DOHH2 (cell line): ENCODE data around the gene SLCO2A1.

ENCODE experiments used
- H3F3A ChIP-seq: fragments of 200-600 bp; sonication (generic), shearing (Covaris generic); 2 replicates; pipeline ENCODE4 v1.6.0; 2016; ENCODE audit warnings: antibody characterized with exemption, mild to moderate bottlenecking; ENCODE audit not compliant: control insufficient read depth, insufficient read depth
- H3K27ac ChIP-seq: fragments of 200-600 bp; sonication (generic); 2 replicates; pipeline ENCODE4 v1.5.1; 2014; ENCODE audit warnings: low read depth, mild to moderate bottlenecking, low read length, moderate library complexity
- H3K27me3 ChIP-seq: fragments of 200-600 bp; sonication (generic); 2 replicates; pipeline ENCODE4 v1.6.1; 2014; ENCODE audit warnings: mild to moderate bottlenecking, low read length, mixed read lengths; ENCODE audit not compliant: control insufficient read depth
- H3K36me3 ChIP-seq: fragments of 200-600 bp; sonication (generic); 2 replicates; pipeline ENCODE4 v1.6.1; 2014; ENCODE audit warnings: mild to moderate bottlenecking, low read length, moderate library complexity, mixed read lengths; ENCODE audit not compliant: control insufficient read depth
- H3K4me1 ChIP-seq: fragments of 200-600 bp; sonication (generic); 2 replicates; pipeline ENCODE4 v1.6.1; 2014; ENCODE audit warnings: mild to moderate bottlenecking, low read length, mixed read lengths; ENCODE audit not compliant: control insufficient read depth
- H3K4me2 ChIP-seq: fragments of 200-600 bp; sonication (generic); 2 replicates; pipeline ENCODE4 v1.6.0; 2014; ENCODE audit warnings: mild to moderate bottlenecking, low read length, moderate library complexity
- H3K4me3 ChIP-seq: fragments of 200-600 bp; sonication (generic); 2 replicates; pipeline ENCODE4 v1.5.1; 2014; ENCODE audit warnings: mild to moderate bottlenecking, low read length, mixed read lengths
- H3K79me2 ChIP-seq: fragments of 200-600 bp; sonication (generic); 2 replicates; pipeline ENCODE4 v1.6.1; 2014; ENCODE audit warnings: mild to moderate bottlenecking, low read length, mixed read lengths; ENCODE audit not compliant: control insufficient read depth
- H3K9me2 ChIP-seq: fragments of 200-600 bp; sonication (generic); replicated peaks from 2 replicates; pipeline ENCODE4 v1.6.1; 2014; ENCODE audit warnings: mild to moderate bottlenecking, low read length, mixed read lengths; ENCODE audit not compliant: control insufficient read depth
- H3K9me3 ChIP-seq: fragments of 200-600 bp; sonication (generic); 2 replicates; pipeline ENCODE4 v1.6.1; 2014; ENCODE audit warnings: antibody characterized with exemption, low read length, mixed read lengths; ENCODE audit not compliant: control insufficient read depth, insufficient read depth
- H4K20me1 ChIP-seq: fragments of 200-600 bp; sonication (generic); 2 replicates; pipeline ENCODE4 v1.6.0; 2014; ENCODE audit warnings: low read depth, mild to moderate bottlenecking, antibody characterized with exemption, low read length, moderate library complexity; ENCODE audit not compliant: control insufficient read depth, insufficient read depth
- EZH2phosphoT487 ChIP-seq: fragments of 200-600 bp; sonication (generic); IDR thresholded peaks from 2 replicates; pipeline ENCODE4 v1.6.1; 2017; ENCODE audit warnings: borderline replicate concordance, mild to moderate bottlenecking, antibody characterized with exemption, low read length, moderate library complexity, mixed read lengths
- TF ChIP-seq, protein P1 (sequence below): fragments of 200-600 bp; sonication (generic); IDR thresholded peaks from one replicate; pipeline ENCODE4 v1.5.1; 2014; ENCODE audit warnings: antibody characterized with exemption, mild to moderate bottlenecking, low read depth, low read length; ENCODE audit not compliant: poor library complexity, severe bottlenecking

The SLCO2A1 gene

DNA sequence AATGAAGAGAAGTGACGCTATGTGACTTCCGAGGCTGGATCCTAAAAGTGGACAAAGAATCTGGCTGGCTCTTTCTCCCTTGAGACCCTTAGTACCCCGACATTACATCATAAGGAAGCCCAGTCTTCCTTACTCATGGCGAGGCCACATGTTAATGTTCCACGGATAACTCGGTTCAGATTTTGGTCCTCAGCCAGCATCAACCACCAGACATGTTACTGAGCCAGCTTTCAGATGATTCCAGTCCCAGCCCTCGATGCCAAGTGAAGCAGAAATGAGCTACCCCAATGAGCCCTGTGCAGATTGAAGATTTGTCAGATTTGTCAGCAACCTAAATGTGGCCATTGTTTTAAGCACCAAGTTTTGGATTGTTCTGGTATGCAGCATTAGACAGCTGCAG lies 46.6 kb downstream of the SLCO2A1 start:
- H3K27ac ChIP-seq: no peak overlapping the region
- no peaks in the 10 kb centered on the region for H3F3A ChIP-seq
- TF ChIP-seq, protein P1, sequence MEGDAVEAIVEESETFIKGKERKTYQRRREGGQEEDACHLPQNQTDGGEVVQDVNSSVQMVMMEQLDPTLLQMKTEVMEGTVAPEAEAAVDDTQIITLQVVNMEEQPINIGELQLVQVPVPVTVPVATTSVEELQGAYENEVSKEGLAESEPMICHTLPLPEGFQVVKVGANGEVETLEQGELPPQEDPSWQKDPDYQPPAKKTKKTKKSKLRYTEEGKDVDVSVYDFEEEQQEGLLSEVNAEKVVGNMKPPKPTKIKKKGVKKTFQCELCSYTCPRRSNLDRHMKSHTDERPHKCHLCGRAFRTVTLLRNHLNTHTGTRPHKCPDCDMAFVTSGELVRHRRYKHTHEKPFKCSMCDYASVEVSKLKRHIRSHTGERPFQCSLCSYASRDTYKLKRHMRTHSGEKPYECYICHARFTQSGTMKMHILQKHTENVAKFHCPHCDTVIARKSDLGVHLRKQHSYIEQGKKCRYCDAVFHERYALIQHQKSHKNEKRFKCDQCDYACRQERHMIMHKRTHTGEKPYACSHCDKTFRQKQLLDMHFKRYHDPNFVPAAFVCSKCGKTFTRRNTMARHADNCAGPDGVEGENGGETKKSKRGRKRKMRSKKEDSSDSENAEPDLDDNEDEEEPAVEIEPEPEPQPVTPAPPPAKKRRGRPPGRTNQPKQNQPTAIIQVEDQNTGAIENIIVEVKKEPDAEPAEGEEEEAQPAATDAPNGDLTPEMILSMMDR: no peak
- no peaks in the 10 kb centered on the region for H3K79me2 ChIP-seq
- no peaks in the 10 kb centered on the region for H4K20me1 ChIP-seq
- no peaks in the 10 kb centered on the region for H3K27me3 ChIP-seq
- no peaks in the 10 kb centered on the region for H3K9me2 ChIP-seq
- no peaks in the 10 kb centered on the region for H3K4me1 ChIP-seq
- H3K4me3 ChIP-seq: no peak overlapping the region
- H3K36me3 ChIP-seq: no peaks in the 10 kb centered on the region
- no peaks in the 10 kb centered on the region for H3K9me3 ChIP-seq
- no peak overlapping the region for H3K4me2 ChIP-seq

DNA sequence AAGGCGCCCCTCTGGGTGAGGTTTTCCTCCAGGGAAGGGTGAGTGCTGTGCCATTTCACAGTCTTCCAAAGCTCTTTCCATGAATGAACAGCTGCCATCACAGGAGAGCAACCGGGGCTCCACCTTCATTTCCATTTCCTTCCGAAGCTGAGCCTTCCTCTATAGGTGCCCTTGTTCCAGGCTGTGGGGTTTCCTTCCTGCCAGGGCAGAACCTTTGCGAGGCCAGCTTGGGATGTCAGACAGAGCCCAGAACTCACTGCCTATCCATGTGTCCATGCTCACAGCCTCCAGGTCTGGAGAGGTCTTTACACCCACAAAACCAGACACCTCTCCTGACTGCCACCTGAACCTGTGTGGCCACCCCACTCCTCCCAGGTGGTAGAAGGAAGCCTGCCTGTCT lies 49.2 kb downstream of the SLCO2A1 start:
- H3K9me3 ChIP-seq: no peaks in the 10 kb centered on the region
- H4K20me1 ChIP-seq: no peaks in the 10 kb centered on the region
- no peak overlapping the region for H3K4me2 ChIP-seq
- no peaks in the 10 kb centered on the region for H3K4me1 ChIP-seq
- H3F3A ChIP-seq: no peaks in the 10 kb centered on the region
- no peaks in the 10 kb centered on the region for H3K79me2 ChIP-seq
- H3K36me3 ChIP-seq: no peaks in the 10 kb centered on the region
- H3K27me3 ChIP-seq: no peaks in the 10 kb centered on the region
- TF ChIP-seq EZH2phosphoT487: no peak
- TF ChIP-seq, protein P1: no peak
- H3K9me2 ChIP-seq: no peaks in the 10 kb centered on the region
- no peak overlapping the region for H3K4me3 ChIP-seq
- H3K27ac ChIP-seq: no peak overlapping the region

DNA sequence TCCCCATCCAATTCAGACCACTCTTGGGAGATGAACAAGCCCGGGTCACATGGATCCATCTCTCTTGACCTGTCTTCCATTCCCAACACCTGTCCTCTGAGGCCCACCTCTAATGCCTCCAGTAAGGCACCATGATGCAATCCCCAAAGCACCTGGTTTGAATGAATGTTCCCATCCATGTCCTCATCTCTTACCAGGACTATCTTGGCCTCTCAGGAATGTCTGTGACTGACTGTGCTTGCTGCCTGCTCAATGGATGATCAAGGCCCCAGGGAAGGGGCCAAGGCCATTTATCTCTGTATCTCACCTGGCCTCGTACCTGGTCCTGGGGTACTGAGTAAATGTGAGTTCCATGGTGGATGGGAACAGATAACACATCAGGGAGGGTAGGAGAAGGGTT lies 49.7 kb downstream of the SLCO2A1 start:
- TF ChIP-seq, protein P1: no peak
- no peak for TF ChIP-seq EZH2phosphoT487
- Histone ChIP-seq H3K4me2 (no peak overlapping the region), H3K27ac (no peak overlapping the region), H3K4me3 (no peak overlapping the region), H3F3A (no peaks in the 10 kb centered on the region), H3K79me2 (no peaks in the 10 kb centered on the region), H4K20me1 (no peaks in the 10 kb centered on the region), H3K4me1 (no peaks in the 10 kb centered on the region), H3K9me3 (no peaks in the 10 kb centered on the region), H3K9me2 (no peaks in the 10 kb centered on the region), H3K27me3 (no peaks in the 10 kb centered on the region), H3K36me3 (no peaks in the 10 kb centered on the region)

DNA sequence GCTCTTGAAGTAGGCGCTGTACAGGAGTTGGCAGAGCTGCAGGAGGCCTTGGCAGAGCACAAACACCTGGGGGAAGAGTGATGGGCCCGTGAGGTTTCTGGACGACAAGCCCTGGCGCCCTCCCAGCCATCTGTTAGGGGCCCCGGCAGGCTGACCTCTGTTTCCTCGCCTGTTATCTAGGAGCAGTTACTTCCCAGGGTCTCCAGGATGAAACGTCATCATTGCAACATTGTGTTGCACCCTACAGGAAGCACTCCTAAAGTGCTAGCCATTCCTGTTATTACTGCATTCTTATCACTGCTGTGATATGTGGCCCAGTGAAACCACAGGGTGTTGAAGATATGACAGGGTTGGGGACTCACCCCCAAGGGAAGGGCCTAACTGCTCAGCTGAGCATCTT lies 50.2 kb downstream of the SLCO2A1 start:
- H3K27me3 ChIP-seq: no peaks in the 10 kb centered on the region
- no peaks in the 10 kb centered on the region for H3K79me2 ChIP-seq
- no peaks in the 10 kb centered on the region for H3K9me3 ChIP-seq
- no peak overlapping the region for H3K4me2 ChIP-seq
- no peak overlapping the region for H3K4me3 ChIP-seq
- no peak overlapping the region for H3K27ac ChIP-seq
- no peaks in the 10 kb centered on the region for H4K20me1 ChIP-seq
- no peaks in the 10 kb centered on the region for H3K9me2 ChIP-seq
- TF ChIP-seq EZH2phosphoT487: no peak
- TF ChIP-seq, protein P1: no peak
- no peaks in the 10 kb centered on the region for H3K4me1 ChIP-seq
- no peaks in the 10 kb centered on the region for H3F3A ChIP-seq
- H3K36me3 ChIP-seq: no peaks in the 10 kb centered on the region
